ENCODE measurements around the gene KRTAP3-3.
"Not testable (repeated sequence)": the region's sequence is repeated elsewhere in the genome, so short reads cannot be mapped to it uniquely, and the experiment has no call there.

- not testable (repeated sequence) for TF ChIP-seq EZH2 (optimal IDR thresholded peaks at IDR 0.05; ENCODE audit: low read depth, low read length); CTCF (IDR thresholded peaks at IDR 0.05; ENCODE audit: low read length)
Observed at GRCh38 chr17:41034346-41034935, 40.5 kb upstream of the KRTAP3-3 start, which contains the start of gene KRTAP1-3.
